NB4 (cell line): Measurements from ENCODE around the gene CARF.

Experiments
- CTCF ChIP-seq: IDR thresholded peaks from one replicate; pipeline ENCODE4 v1.5.1; 2012; ENCODE audit warnings: low read depth, low read length
- POLR2A ChIP-seq: IDR thresholded peaks from 2 replicates; pipeline ENCODE4 v1.6.1; 2011; ENCODE audit warnings: mild to moderate bottlenecking; ENCODE audit not compliant: insufficient read length; ENCODE audit errors: extremely low read depth

- no peak for TF ChIP-seq POLR2A
- TF ChIP-seq CTCF: no peak
These were observed 107.1 kb downstream of the CARF start for GRCh38 chr2:203019142-203019541.
